ENCODE data around the gene CYTH1.
"Not testable (repeated sequence)": the region's sequence is repeated elsewhere in the genome, so short reads cannot be mapped to it uniquely, and the experiment has no call there.

DNA sequence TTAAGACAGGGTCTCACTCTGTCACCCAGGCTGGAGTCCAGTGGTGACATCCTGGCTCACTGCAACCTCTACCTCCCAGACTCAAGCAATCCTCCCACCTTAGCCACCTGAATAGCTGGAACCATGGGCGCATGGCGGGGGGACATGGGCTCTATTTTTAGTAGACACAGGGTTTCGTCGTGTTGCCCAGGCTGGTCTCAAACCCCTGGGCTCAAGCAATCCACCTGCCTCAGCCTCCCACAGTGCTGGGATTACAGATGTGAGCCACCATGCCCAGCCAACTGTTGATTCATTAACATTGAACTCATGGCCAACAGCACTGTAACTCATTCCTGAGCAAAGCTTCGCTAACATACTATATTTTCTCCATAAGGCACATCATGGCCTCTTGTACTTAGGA, 31.1 kb downstream of the CYTH1 start:
- TF ChIP-seq, protein P1, sequence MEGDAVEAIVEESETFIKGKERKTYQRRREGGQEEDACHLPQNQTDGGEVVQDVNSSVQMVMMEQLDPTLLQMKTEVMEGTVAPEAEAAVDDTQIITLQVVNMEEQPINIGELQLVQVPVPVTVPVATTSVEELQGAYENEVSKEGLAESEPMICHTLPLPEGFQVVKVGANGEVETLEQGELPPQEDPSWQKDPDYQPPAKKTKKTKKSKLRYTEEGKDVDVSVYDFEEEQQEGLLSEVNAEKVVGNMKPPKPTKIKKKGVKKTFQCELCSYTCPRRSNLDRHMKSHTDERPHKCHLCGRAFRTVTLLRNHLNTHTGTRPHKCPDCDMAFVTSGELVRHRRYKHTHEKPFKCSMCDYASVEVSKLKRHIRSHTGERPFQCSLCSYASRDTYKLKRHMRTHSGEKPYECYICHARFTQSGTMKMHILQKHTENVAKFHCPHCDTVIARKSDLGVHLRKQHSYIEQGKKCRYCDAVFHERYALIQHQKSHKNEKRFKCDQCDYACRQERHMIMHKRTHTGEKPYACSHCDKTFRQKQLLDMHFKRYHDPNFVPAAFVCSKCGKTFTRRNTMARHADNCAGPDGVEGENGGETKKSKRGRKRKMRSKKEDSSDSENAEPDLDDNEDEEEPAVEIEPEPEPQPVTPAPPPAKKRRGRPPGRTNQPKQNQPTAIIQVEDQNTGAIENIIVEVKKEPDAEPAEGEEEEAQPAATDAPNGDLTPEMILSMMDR (IDR thresholded peaks at IDR 0.05): not testable (repeated sequence)
- not testable (repeated sequence) for TF ChIP-seq POLR2A (IDR thresholded peaks at IDR 0.05)
